ENCODE measurements around the gene DHRS3. TPM values are rescaled to one million over a fixed set of nuclear protein-coding genes. Genes with fewer than 3 reads are reported as not detected.
A peak's percentile ranks its signal among the peaks of the same experiment; 100 is the strongest.
"Not testable (repeated sequence)": the region's sequence is repeated elsewhere in the genome, so short reads cannot be mapped to it uniquely, and the experiment has no call there.

Gene DHRS3
- polyA plus RNA-seq, 2 donors: 73.1 to 83.7 TPM

- H3K27me3 ChIP-seq (ENCODE audit: control insufficient read depth in 1 of 2, insufficient read depth in 2 of 2, low read length in 2 of 2): no peaks in the 10 kb centered on the region
- no peak overlapping the region for H3K4me3 ChIP-seq (ENCODE audit: low read depth in 1 of 2, low read length in 2 of 2)
- peak overlapping the region; percentile 31 to 35 for H3K27ac ChIP-seq (ENCODE audit: low read depth in 2 of 2, low read length in 1 of 2)
- H3K9me3 ChIP-seq (ENCODE audit: control insufficient read depth in 2 of 2, insufficient read depth in 1 of 2, low read depth in 1 of 2, low read length in 1 of 2): no peaks in the 10 kb centered on the region
- WGBS, 2 donors: 62 to 77% methylated on average over 24 of the region's 24 CpGs
- H3K36me3 ChIP-seq (ENCODE audit: control insufficient read depth in 2 of 2, insufficient read depth in 2 of 2, low read length in 1 of 2): peaks cover 0 to 2% of the 10 kb centered on the region in 2 donors
- peaks cover 0 to 6% of the 10 kb centered on the region in 2 donors for H3K4me1 ChIP-seq (ENCODE audit: control insufficient read depth in 2 of 2, insufficient read depth in 2 of 2, low read length in 1 of 2)
Measured at GRCh38 chr1:12528021-12528852, 89.8 kb downstream of the DHRS3 start.

GRCh38 chr1:12527564-12527963 lies 90.4 kb downstream of the DHRS3 start:
- H3K4me1 ChIP-seq (ENCODE audit: control insufficient read depth in 2 of 2, insufficient read depth in 2 of 2, low read length in 1 of 2): peaks cover 0 to 6% of the 10 kb centered on the region in 2 donors
- peaks cover 0 to 2% of the 10 kb centered on the region in 2 donors for H3K36me3 ChIP-seq (ENCODE audit: control insufficient read depth in 2 of 2, insufficient read depth in 2 of 2, low read length in 1 of 2)
- no peak overlapping the region for H3K27ac ChIP-seq (ENCODE audit: low read depth in 2 of 2, low read length in 1 of 2)
- H3K27me3 ChIP-seq (ENCODE audit: control insufficient read depth in 1 of 2, insufficient read depth in 2 of 2, low read length in 2 of 2): no peaks in the 10 kb centered on the region
- 84 to 95% methylated on average over 16 of the region's 16 CpGs for whole genome bisulfite sequencing, 2 donors
- H3K4me3 ChIP-seq (ENCODE audit: low read depth in 1 of 2, low read length in 2 of 2): no peak overlapping the region
- H3K9me3 ChIP-seq (ENCODE audit: control insufficient read depth in 2 of 2, insufficient read depth in 1 of 2, low read depth in 1 of 2, low read length in 1 of 2): no peaks in the 10 kb centered on the region

- no peak overlapping the region for H3K4me3 ChIP-seq (ENCODE audit: low read depth in 1 of 2, low read length in 2 of 2)
- WGBS, 2 donors: 77 to 89% methylated on average over 13 of the region's 13 CpGs
- peak overlapping the region in 1 of 2 donors; percentile 5 for H3K27ac ChIP-seq (ENCODE audit: low read depth in 2 of 2, low read length in 1 of 2)
- H3K9me3 ChIP-seq (ENCODE audit: control insufficient read depth in 2 of 2, insufficient read depth in 1 of 2, low read depth in 1 of 2, low read length in 1 of 2): no peaks in the 10 kb centered on the region
- H3K27me3 ChIP-seq (ENCODE audit: control insufficient read depth in 1 of 2, insufficient read depth in 2 of 2, low read length in 2 of 2): no peaks in the 10 kb centered on the region
- H3K36me3 ChIP-seq (ENCODE audit: control insufficient read depth in 2 of 2, insufficient read depth in 2 of 2, low read length in 1 of 2): peaks cover 0 to 2% of the 10 kb centered on the region in 2 donors
- peaks cover 0 to 6% of the 10 kb centered on the region in 2 donors for H3K4me1 ChIP-seq (ENCODE audit: control insufficient read depth in 2 of 2, insufficient read depth in 2 of 2, low read length in 1 of 2)
Measured at GRCh38 chr1:12525311-12526181, 92.5 kb downstream of the DHRS3 start.

- Histone ChIP-seq H3K27ac (ENCODE audit: low read depth in 2 of 2, low read length in 1 of 2) (no peak overlapping the region), H3K27me3 (ENCODE audit: control insufficient read depth in 1 of 2, insufficient read depth in 2 of 2, low read length in 2 of 2) (no peaks in the 10 kb centered on the region), H3K4me3 (ENCODE audit: low read depth in 1 of 2, low read length in 2 of 2) (no peak overlapping the region), H3K36me3 (ENCODE audit: control insufficient read depth in 2 of 2, insufficient read depth in 2 of 2, low read length in 1 of 2) (peaks cover 0 to 2% of the 10 kb centered on the region in 2 donors), H3K9me3 (ENCODE audit: control insufficient read depth in 2 of 2, insufficient read depth in 1 of 2, low read depth in 1 of 2, low read length in 1 of 2) (no peaks in the 10 kb centered on the region), H3K4me1 (ENCODE audit: control insufficient read depth in 2 of 2, insufficient read depth in 2 of 2, low read length in 1 of 2) (peaks cover 0 to 6% of the 10 kb centered on the region in 2 donors)
- 98% methylated on average over 2 of the region's 2 CpGs for WGBS, 2 donors
Measured at GRCh38 chr1:12524266-12524665, 93.7 kb downstream of the DHRS3 start.

- H3K36me3 ChIP-seq (ENCODE audit: control insufficient read depth in 2 of 2, insufficient read depth in 2 of 2, low read length in 1 of 2); H3K4me1 ChIP-seq (ENCODE audit: control insufficient read depth in 2 of 2, insufficient read depth in 2 of 2, low read length in 1 of 2); H3K4me3 ChIP-seq (ENCODE audit: low read depth in 1 of 2, low read length in 2 of 2); H3K27ac ChIP-seq (ENCODE audit: low read depth in 2 of 2, low read length in 1 of 2); H3K27me3 ChIP-seq (ENCODE audit: control insufficient read depth in 1 of 2, insufficient read depth in 2 of 2, low read length in 2 of 2); H3K9me3 ChIP-seq (ENCODE audit: control insufficient read depth in 2 of 2, insufficient read depth in 1 of 2, low read depth in 1 of 2, low read length in 1 of 2): not testable (repeated sequence)
- 97% methylated on average over 9 of the region's 9 CpGs for WGBS, 2 donors
Measured at GRCh38 chr1:12522780-12523179, 95.2 kb downstream of the DHRS3 start.

GRCh38 chr1:12521096-12521495 lies 96.9 kb downstream of the DHRS3 start:
- Histone ChIP-seq H3K27ac (ENCODE audit: low read depth in 2 of 2, low read length in 1 of 2) (no peak overlapping the region), H3K4me3 (ENCODE audit: low read depth in 1 of 2, low read length in 2 of 2) (no peak overlapping the region), H3K36me3 (ENCODE audit: control insufficient read depth in 2 of 2, insufficient read depth in 2 of 2, low read length in 1 of 2) (no peaks in the 10 kb centered on the region), H3K4me1 (ENCODE audit: control insufficient read depth in 2 of 2, insufficient read depth in 2 of 2, low read length in 1 of 2) (no peaks in the 10 kb centered on the region), H3K9me3 (ENCODE audit: control insufficient read depth in 2 of 2, insufficient read depth in 1 of 2, low read depth in 1 of 2, low read length in 1 of 2) (no peaks in the 10 kb centered on the region), H3K27me3 (ENCODE audit: control insufficient read depth in 1 of 2, insufficient read depth in 2 of 2, low read length in 2 of 2) (no peaks in the 10 kb centered on the region)
- 77 to 83% methylated on average over 5 of the region's 5 CpGs for WGBS, 2 donors

- Histone ChIP-seq H3K27ac (ENCODE audit: low read depth in 2 of 2, low read length in 1 of 2) (no peak overlapping the region), H3K36me3 (ENCODE audit: control insufficient read depth in 2 of 2, insufficient read depth in 2 of 2, low read length in 1 of 2) (no peaks in the 10 kb centered on the region), H3K4me3 (ENCODE audit: low read depth in 1 of 2, low read length in 2 of 2) (no peak overlapping the region), H3K27me3 (ENCODE audit: control insufficient read depth in 1 of 2, insufficient read depth in 2 of 2, low read length in 2 of 2) (no peaks in the 10 kb centered on the region), H3K4me1 (ENCODE audit: control insufficient read depth in 2 of 2, insufficient read depth in 2 of 2, low read length in 1 of 2) (no peaks in the 10 kb centered on the region), H3K9me3 (ENCODE audit: control insufficient read depth in 2 of 2, insufficient read depth in 1 of 2, low read depth in 1 of 2, low read length in 1 of 2) (no peaks in the 10 kb centered on the region)
- 86 to 90% methylated on average over 11 of the region's 11 CpGs for WGBS, 2 donors
Measured at GRCh38 chr1:12519693-12520364, 98.2 kb downstream of the DHRS3 start.

GRCh38 chr1:12518931-12519692 lies 98.9 kb downstream of the DHRS3 start:
- Histone ChIP-seq H3K4me1 (ENCODE audit: control insufficient read depth in 2 of 2, insufficient read depth in 2 of 2, low read length in 1 of 2) (no peaks in the 10 kb centered on the region), H3K9me3 (ENCODE audit: control insufficient read depth in 2 of 2, insufficient read depth in 1 of 2, low read depth in 1 of 2, low read length in 1 of 2) (no peaks in the 10 kb centered on the region), H3K27me3 (ENCODE audit: control insufficient read depth in 1 of 2, insufficient read depth in 2 of 2, low read length in 2 of 2) (no peaks in the 10 kb centered on the region), H3K27ac (ENCODE audit: low read depth in 2 of 2, low read length in 1 of 2) (peak overlapping the region in 1 of 2 donors; percentile 18), H3K4me3 (ENCODE audit: low read depth in 1 of 2, low read length in 2 of 2) (no peak overlapping the region), H3K36me3 (ENCODE audit: control insufficient read depth in 2 of 2, insufficient read depth in 2 of 2, low read length in 1 of 2) (no peaks in the 10 kb centered on the region)
- 26 to 38% methylated on average over 21 of the region's 21 CpGs for WGBS, 2 donors

All from esophagus (tissue), 2 donors.